Activated CD4-positive, alpha-beta T cell treated with anti-CD3 and anti-CD28 coated beads, Interleukin-2, amount 50 U/mL, for 24 hours (primary cell): ENCODE results near the gene TNNC2.
"Not testable (repeated sequence)": the region's sequence is repeated elsewhere in the genome, so short reads cannot be mapped to it uniquely, and the experiment has no call there.

Experiments
- DNase-seq, 2 donors: peaks; one replicate each; pipeline ENCODE4 v3.0.0-alpha.2; 2020; ENCODE audit warnings: low read depth in 1 of 2, low spot score in 1 of 2

TNNC2 gene

GRCh38 chr20:45823949-45824835 is 2.9 kb downstream of the TNNC2 start:
- DNase-seq = peak in 1 of 2 donors; percentile 10

GRCh38 chr20:45822857-45823256 is 4.3 kb downstream of the TNNC2 start:
- no peak for DNase-seq

- DNase-seq = no peak
Observed at GRCh38 chr20:45821947-45822346, 5.2 kb downstream of the TNNC2 start.

GRCh38 chr20:45819466-45819865 is 7.6 kb downstream of the TNNC2 start:
- no peak for DNase-seq

GRCh38 chr20:45818239-45818638 is 8.9 kb downstream of the TNNC2 start:
- DNase-seq = no peak

- DNase-seq = no peak
Observed at GRCh38 chr20:45817376-45818194, 9.5 kb downstream of the TNNC2 start.

- DNase-seq = no peak
Observed at GRCh38 chr20:45816951-45817350, 10.2 kb downstream of the TNNC2 start.

GRCh38 chr20:45814314-45814713 is 12.8 kb downstream of the TNNC2 start:
- DNase-seq = no peak

GRCh38 chr20:45813489-45813888 is 13.6 kb downstream of the TNNC2 start:
- no peak for DNase-seq

GRCh38 chr20:45813006-45813340 is 14.1 kb downstream of the TNNC2 start:
- no peak for DNase-seq

GRCh38 chr20:45812157-45813005 is 14.7 kb downstream of the TNNC2 start, which contains the start of gene UBE2C:
TSS of gene UBE2C (plus strand) at chr20:45812644. CDS start at chr20:45812696, 52 bp downstream.
- peak; percentile 76 to 94 for DNase-seq

GRCh38 chr20:45810191-45810970 is 16.7 kb downstream of the TNNC2 start:
- no peak for DNase-seq

GRCh38 chr20:45801851-45802250 is 25.3 kb downstream of the TNNC2 start:
- no peak for DNase-seq

GRCh38 chr20:45798935-45799642 is 28.0 kb downstream of the TNNC2 start:
- DNase-seq = peak; percentile 10 to 45

- DNase-seq = not testable (repeated sequence)
Observed at GRCh38 chr20:45797955-45798354, 29.2 kb downstream of the TNNC2 start.

GRCh38 chr20:45797510-45797909 is 29.6 kb downstream of the TNNC2 start:
- DNase-seq = not testable (repeated sequence)

GRCh38 chr20:45796337-45797065 is 30.6 kb downstream of the TNNC2 start:
- no peak for DNase-seq

GRCh38 chr20:45792317-45793118 is 34.6 kb downstream of the TNNC2 start:
- no peak for DNase-seq
